NCI-H1105 treated with DMSO at 0.1 percent for 48 hours (cell line): ENCODE measurements around the gene SHC2.
"Not testable (repeated sequence)": the region's sequence is repeated elsewhere in the genome, so short reads cannot be mapped to it uniquely, and the experiment has no call there.

Experiments
- DNase-seq: peaks from one replicate; lab custom pipeline; 2025; lab: John Stamatoyannopoulos, UW

SHC2 gene

GRCh38 chr19:492091-492531 is 31.3 kb upstream of the SHC2 start:
- DNase-seq, result no peak

- DNase-seq, result no peak
These were observed 30.4 kb upstream of the SHC2 start for GRCh38 chr19:491146-491741.

GRCh38 chr19:489418-490196 is 28.8 kb upstream of the SHC2 start:
- no peak for DNase-seq

- peak; percentile 89 for DNase-seq
These were observed 27.9 kb upstream of the SHC2 start for GRCh38 chr19:488505-489417.

- peak; percentile 64 for DNase-seq
These were observed 24.9 kb upstream of the SHC2 start for GRCh38 chr19:485583-486236.

- DNase-seq, result peak; percentile 59
These were observed 24.2 kb upstream of the SHC2 start for GRCh38 chr19:485077-485476.

- DNase-seq, result no peak
These were observed 23.7 kb upstream of the SHC2 start for GRCh38 chr19:484494-484893.

- DNase-seq, result no peak
These were observed 22.7 kb upstream of the SHC2 start for GRCh38 chr19:483332-484072.

GRCh38 chr19:482186-483041 is 21.6 kb upstream of the SHC2 start:
- DNase-seq, result no peak

- not testable (repeated sequence) for DNase-seq
These were observed 20.3 kb upstream of the SHC2 start for GRCh38 chr19:481100-481499.

- DNase-seq, result no peak
These were observed 19.4 kb upstream of the SHC2 start for GRCh38 chr19:480016-480855.

GRCh38 chr19:478976-479375 is 18.1 kb upstream of the SHC2 start:
- DNase-seq, result no peak

- DNase-seq, result no peak
These were observed 17.5 kb upstream of the SHC2 start for GRCh38 chr19:478236-478903.

GRCh38 chr19:475360-475759 is 14.5 kb upstream of the SHC2 start:
- no peak for DNase-seq

GRCh38 chr19:474126-475078 is 13.6 kb upstream of the SHC2 start:
- no peak for DNase-seq

- DNase-seq, result no peak
These were observed 11.4 kb upstream of the SHC2 start for GRCh38 chr19:472005-472858.

GRCh38 chr19:470701-471100 is 9.9 kb upstream of the SHC2 start:
- no peak for DNase-seq
